HEK293 (cell line): ENCODE results near the gene HLA-DMB.
A peak's percentile ranks its signal among the peaks of the same experiment; 100 is the strongest.

Experiments used
- CTCF ChIA-PET: fragments of 350-600 bp; formaldehyde crosslinking; extraction: SDS; loops from one replicate; lab custom pipeline; 2021; ENCODE audit warnings: antibody characterized with exemption; lab: Yijun Ruan, JAX
- POLR2A ChIA-PET: fragments of 300-600 bp; formaldehyde crosslinking; extraction: SDS; loops from one replicate; lab custom pipeline; 2020; ENCODE audit warnings: antibody characterized with exemption, inconsistent platforms; lab: Yijun Ruan, JAX
- H3K27ac ChIP-seq: fragments of 200-500 bp; sonication (Bioruptor generic); 2 replicates; pipeline ENCODE4 v1.5.1; 2014; ENCODE audit warnings: low read depth, low read length, control low read depth, inconsistent platforms; ENCODE audit errors: extremely low read depth
- H3K36me3 ChIP-seq, 2 experiments: fragments of 200-500 bp in 1 of 2; sonication (Bioruptor generic) in 1 of 2; 1 replicate in 1 of 2; 2 replicates in 1 of 2; pipeline ENCODE4 v1.5.1; 2014 to 2017; ENCODE audit warnings: inconsistent platforms in 2 of 2, low read length in 2 of 2; ENCODE audit not compliant: control insufficient read depth in 2 of 2, insufficient read depth in 1 of 2
- H3K4me1 ChIP-seq: fragments of 200-500 bp; sonication (Bioruptor generic); 2 replicates; pipeline ENCODE4 v1.5.1; 2014; ENCODE audit warnings: mild to moderate bottlenecking, low read length, inconsistent platforms; ENCODE audit not compliant: control insufficient read depth, insufficient read depth
- H3K4me3 ChIP-seq: 2 replicates; pipeline ENCODE4 v1.5.1; 2011; ENCODE audit warnings: low read depth, mild to moderate bottlenecking, control low read depth, low read length, moderate library complexity
- H3K9me3 ChIP-seq: fragments of 200-500 bp; sonication (Bioruptor generic); 2 replicates; pipeline ENCODE4 v1.5.1; 2014; ENCODE audit warnings: low read depth, low read length, inconsistent platforms; ENCODE audit not compliant: control insufficient read depth, insufficient read depth
- GLIS2 ChIP-seq: fragments of 450-650 bp; formaldehyde crosslinking; IDR thresholded peaks from 2 replicates; pipeline ENCODE4 v1.5.1; 2016; ENCODE audit warnings: missing biosample characterization, missing genetic modification characterization
- MYNN ChIP-seq: fragments of 450-650 bp; formaldehyde crosslinking; IDR thresholded peaks from 2 replicates; pipeline ENCODE4 v1.5.1; 2016; ENCODE audit warnings: missing biosample characterization, missing genetic modification characterization, borderline replicate concordance
- OSR2 ChIP-seq: fragments of 450-650 bp; formaldehyde crosslinking; IDR thresholded peaks from 2 replicates; pipeline ENCODE4 v1.5.1; 2016; ENCODE audit warnings: missing biosample characterization, missing genetic modification characterization
- PATZ1 ChIP-seq: fragments of 450-650 bp; formaldehyde crosslinking; IDR thresholded peaks from 2 replicates; pipeline ENCODE4 v1.5.1; 2016; ENCODE audit warnings: missing biosample characterization, missing genetic modification characterization
- PRDM10 ChIP-seq: fragments of 450-650 bp; formaldehyde crosslinking; IDR thresholded peaks from 2 replicates; pipeline ENCODE4 v1.5.1; 2016; ENCODE audit warnings: missing biosample characterization, missing genetic modification characterization
- SP2 ChIP-seq: fragments of 450-650 bp; formaldehyde crosslinking; IDR thresholded peaks from 2 replicates; pipeline ENCODE4 v1.5.1; 2016; ENCODE audit warnings: missing biosample characterization, missing genetic modification characterization
- WT1 ChIP-seq: fragments of 450-650 bp; formaldehyde crosslinking; IDR thresholded peaks from 2 replicates; pipeline ENCODE4 v1.5.1; 2016; ENCODE audit warnings: missing biosample characterization, missing genetic modification characterization
- ZBTB48 ChIP-seq: fragments of 450-650 bp; formaldehyde crosslinking; IDR thresholded peaks from 2 replicates; pipeline ENCODE4 v1.5.1; 2016; ENCODE audit warnings: missing biosample characterization, missing genetic modification characterization
- ZNF114 ChIP-seq: fragments of 450-650 bp; formaldehyde crosslinking; IDR thresholded peaks from 2 replicates; pipeline ENCODE4 v1.5.0; 2017; ENCODE audit warnings: missing biosample characterization, missing genetic modification characterization
- ZNF138 ChIP-seq: fragments of 450-650 bp; formaldehyde crosslinking; IDR thresholded peaks from 2 replicates; pipeline ENCODE4 v1.5.1; 2016; ENCODE audit warnings: missing biosample characterization, missing genetic modification characterization, borderline replicate concordance
- ZNF335 ChIP-seq: fragments of 450-650 bp; formaldehyde crosslinking; conservative IDR thresholded peaks from 2 replicates; pipeline ENCODE4 v1.5.1; 2016; ENCODE audit warnings: missing biosample characterization, missing genetic modification characterization
- ZNF350 ChIP-seq: fragments of 450-650 bp; formaldehyde crosslinking; IDR thresholded peaks from 2 replicates; pipeline ENCODE4 v1.5.0; 2017; ENCODE audit warnings: missing biosample characterization, mild to moderate bottlenecking, missing genetic modification characterization
- ZNF354C ChIP-seq: fragments of 450-650 bp; formaldehyde crosslinking; IDR thresholded peaks from 2 replicates; pipeline ENCODE4 v1.5.1; 2016; ENCODE audit warnings: missing biosample characterization, missing genetic modification characterization, low read depth, borderline replicate concordance
- ZNF600 ChIP-seq: fragments of 450-650 bp; formaldehyde crosslinking; IDR thresholded peaks from 2 replicates; pipeline ENCODE4 v1.5.1; 2016; ENCODE audit warnings: missing biosample characterization, missing genetic modification characterization
- ZNF629 ChIP-seq: fragments of 450-650 bp; formaldehyde crosslinking; IDR thresholded peaks from 2 replicates; pipeline ENCODE4 v1.5.1; 2017; ENCODE audit warnings: missing biosample characterization, missing genetic modification characterization
- ZNF777 ChIP-seq: fragments of 450-650 bp; formaldehyde crosslinking; IDR thresholded peaks from 2 replicates; pipeline ENCODE4 v1.5.1; 2017; ENCODE audit warnings: missing biosample characterization, missing genetic modification characterization, borderline replicate concordance
- TF ChIP-seq, protein P1 (sequence below): fragments of 450-650 bp; formaldehyde crosslinking; IDR thresholded peaks from 2 replicates; pipeline ENCODE4 v1.5.1; 2016; ENCODE audit warnings: missing biosample characterization, missing genetic modification characterization
- TF ChIP-seq, protein P2 (sequence below): fragments of 450-650 bp; formaldehyde crosslinking; conservative IDR thresholded peaks from 2 replicates; pipeline ENCODE4 v1.5.1; 2016; ENCODE audit warnings: low read depth, missing biosample characterization, missing genetic modification characterization
- TF ChIP-seq, protein P3 (sequence below): fragments of 450-650 bp; IDR thresholded peaks from 2 replicates; pipeline ENCODE4 v1.5.1; 2018; ENCODE audit warnings: missing biosample characterization, missing genetic modification characterization

HLA-DMB gene

GRCh38 chr6:32982084-32982701 lies 41.4 kb upstream of the HLA-DMB start (continued):
- TF ChIP-seq, protein P1, sequence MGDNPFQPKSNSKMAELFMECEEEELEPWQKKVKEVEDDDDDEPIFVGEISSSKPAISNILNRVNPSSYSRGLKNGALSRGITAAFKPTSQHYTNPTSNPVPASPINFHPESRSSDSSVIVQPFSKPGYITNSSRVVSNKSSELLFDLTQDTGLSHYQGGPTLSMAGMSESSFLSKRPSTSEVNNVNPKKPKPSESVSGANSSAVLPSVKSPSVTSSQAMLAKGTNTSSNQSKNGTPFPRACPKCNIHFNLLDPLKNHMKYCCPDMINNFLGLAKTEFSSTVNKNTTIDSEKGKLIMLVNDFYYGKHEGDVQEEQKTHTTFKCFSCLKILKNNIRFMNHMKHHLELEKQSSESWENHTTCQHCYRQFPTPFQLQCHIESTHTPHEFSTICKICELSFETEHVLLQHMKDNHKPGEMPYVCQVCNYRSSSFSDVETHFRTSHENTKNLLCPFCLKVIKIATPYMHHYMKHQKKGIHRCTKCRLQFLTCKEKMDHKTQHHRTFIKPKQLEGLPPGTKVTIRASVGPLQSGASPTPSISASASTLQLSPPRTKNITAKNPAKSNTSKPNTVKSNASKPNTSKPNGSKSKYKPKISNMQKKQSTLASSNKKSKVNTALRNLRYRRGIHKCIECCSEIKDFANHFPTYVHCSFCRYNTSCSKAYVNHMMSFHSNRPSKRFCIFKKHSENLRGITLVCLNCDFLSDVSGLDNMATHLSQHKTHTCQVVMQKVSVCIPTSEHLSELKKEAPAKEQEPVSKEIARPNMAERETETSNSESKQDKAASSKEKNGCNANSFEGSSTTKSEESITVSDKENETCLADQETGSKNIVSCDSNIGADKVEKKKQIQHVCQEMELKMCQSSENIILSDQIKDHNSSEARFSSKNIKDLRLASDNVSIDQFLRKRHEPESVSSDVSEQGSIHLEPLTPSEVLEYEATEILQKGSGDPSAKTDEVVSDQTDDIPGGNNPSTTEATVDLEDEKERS (tag by site-specific recombination): no peak
- TF ChIP-seq ZNF350 (no peak), ZNF335 (tag by site-specific recombination) (no peak)

- Histone ChIP-seq H3K27ac (peak overlapping the region; percentile 21; the same call in 1 of the 2 replicates), H3K4me1 (peaks cover 31% of the 10 kb centered on the region), H3K9me3 (no peaks in the 10 kb centered on the region), H3K36me3 (peaks cover 57 to 62% of the 10 kb centered on the region in 2 experiments), H3K4me3 (no peak overlapping the region)
- ChIA-PET CTCF (interaction anchor here (0.7 to 11.4 kb wide), 16 partner anchors 8 to 154 kb away, joined by 3 to 250 read pairs (median 4); partner anchors contain the start of genes HLA-DMA, PSMB9, TAP1 and TAP2), POLR2A (interaction anchor here (0.6 to 7.7 kb wide), 9 partner anchors 10 to 1248 kb away, joined by 3 to 405 read pairs (median 3); partner anchors contain the start of genes B3GALT4, BRD2 and HLA-DMA)
- TF ChIP-seq, protein P2, sequence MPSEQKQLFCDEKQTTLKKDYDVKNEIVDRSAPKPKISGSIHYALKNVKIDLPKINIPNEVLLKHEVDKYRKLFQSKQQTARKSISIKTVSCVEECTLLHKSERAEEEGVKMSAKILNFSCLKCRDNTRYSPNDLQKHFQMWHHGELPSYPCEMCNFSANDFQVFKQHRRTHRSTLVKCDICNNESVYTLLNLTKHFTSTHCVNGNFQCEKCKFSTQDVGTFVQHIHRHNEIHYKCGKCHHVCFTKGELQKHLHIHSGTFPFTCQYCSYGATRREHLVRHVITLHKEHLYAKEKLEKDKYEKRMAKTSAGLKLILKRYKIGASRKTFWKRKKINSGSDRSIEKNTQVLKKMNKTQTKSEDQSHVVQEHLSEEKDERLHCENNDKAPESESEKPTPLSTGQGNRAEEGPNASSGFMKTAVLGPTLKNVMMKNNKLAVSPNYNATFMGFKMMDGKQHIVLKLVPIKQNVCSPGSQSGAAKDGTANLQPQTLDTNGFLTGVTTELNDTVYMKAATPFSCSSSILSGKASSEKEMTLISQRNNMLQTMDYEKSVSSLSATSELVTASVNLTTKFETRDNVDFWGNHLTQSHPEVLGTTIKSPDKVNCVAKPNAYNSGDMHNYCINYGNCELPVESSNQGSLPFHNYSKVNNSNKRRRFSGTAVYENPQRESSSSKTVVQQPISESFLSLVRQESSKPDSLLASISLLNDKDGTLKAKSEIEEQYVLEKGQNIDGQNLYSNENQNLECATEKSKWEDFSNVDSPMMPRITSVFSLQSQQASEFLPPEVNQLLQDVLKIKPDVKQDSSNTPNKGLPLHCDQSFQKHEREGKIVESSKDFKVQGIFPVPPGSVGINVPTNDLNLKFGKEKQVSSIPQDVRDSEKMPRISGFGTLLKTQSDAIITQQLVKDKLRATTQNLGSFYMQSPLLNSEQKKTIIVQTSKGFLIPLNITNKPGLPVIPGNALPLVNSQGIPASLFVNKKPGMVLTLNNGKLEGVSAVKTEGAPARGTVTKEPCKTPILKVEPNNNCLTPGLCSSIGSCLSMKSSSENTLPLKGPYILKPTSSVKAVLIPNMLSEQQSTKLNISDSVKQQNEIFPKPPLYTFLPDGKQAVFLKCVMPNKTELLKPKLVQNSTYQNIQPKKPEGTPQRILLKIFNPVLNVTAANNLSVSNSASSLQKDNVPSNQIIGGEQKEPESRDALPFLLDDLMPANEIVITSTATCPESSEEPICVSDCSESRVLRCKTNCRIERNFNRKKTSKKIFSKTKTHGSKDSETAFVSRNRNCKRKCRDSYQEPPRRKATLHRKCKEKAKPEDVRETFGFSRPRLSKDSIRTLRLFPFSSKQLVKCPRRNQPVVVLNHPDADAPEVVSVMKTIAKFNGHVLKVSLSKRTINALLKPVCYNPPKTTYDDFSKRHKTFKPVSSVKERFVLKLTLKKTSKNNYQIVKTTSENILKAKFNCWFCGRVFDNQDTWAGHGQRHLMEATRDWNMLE (tag by site-specific recombination): no peak
- TF ChIP-seq MYNN (tag by site-specific recombination): 0 out of 2 replicates have a peak, but pooled peaks have one; percentile 71
- peak; percentile 63 for TF ChIP-seq WT1 (tag by site-specific recombination)
- no peak for TF ChIP-seq ZNF354C
- TF ChIP-seq GLIS2 (tag by site-specific recombination): peak; percentile 53; the same call in 1 of the 2 replicates
- TF ChIP-seq ZBTB48 (tag by site-specific recombination): peak; percentile 34
- peak; percentile 51 for TF ChIP-seq OSR2
- no peak for TF ChIP-seq PRDM10 (tag by site-specific recombination)
- no peak for TF ChIP-seq ZNF777 (tag by site-specific recombination)
- no peak for TF ChIP-seq ZNF138
- peak; percentile 33 for TF ChIP-seq SP2 (tag by site-specific recombination)
- peak; percentile 87 for TF ChIP-seq PATZ1 (tag by site-specific recombination)
- TF ChIP-seq ZNF629 (tag by site-specific recombination): peak; percentile 47
- TF ChIP-seq, protein P3, sequence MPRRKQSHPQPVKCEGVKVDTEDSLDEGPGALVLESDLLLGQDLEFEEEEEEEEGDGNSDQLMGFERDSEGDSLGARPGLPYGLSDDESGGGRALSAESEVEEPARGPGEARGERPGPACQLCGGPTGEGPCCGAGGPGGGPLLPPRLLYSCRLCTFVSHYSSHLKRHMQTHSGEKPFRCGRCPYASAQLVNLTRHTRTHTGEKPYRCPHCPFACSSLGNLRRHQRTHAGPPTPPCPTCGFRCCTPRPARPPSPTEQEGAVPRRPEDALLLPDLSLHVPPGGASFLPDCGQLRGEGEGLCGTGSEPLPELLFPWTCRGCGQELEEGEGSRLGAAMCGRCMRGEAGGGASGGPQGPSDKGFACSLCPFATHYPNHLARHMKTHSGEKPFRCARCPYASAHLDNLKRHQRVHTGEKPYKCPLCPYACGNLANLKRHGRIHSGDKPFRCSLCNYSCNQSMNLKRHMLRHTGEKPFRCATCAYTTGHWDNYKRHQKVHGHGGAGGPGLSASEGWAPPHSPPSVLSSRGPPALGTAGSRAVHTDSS (tag by site-specific recombination): peak; percentile 67; the same call in 1 of the 2 replicates
- TF ChIP-seq ZNF114: no peak
- TF ChIP-seq ZNF600 (tag by site-specific recombination): peak; percentile 97
Observed at GRCh38 chr6:32980488-32981038, 39.7 kb upstream of the HLA-DMB start.
